Vagina (tissue), 2 donors: ENCODE data around the gene HEATR5A.

Experiments used
- POLR2A ChIP-seq, 2 donors: fragments of 450-650 bp; IDR thresholded peaks; one replicate each; pipeline ENCODE4 v1.6.1; 2017; ENCODE audit warnings: antibody characterized with exemption in 2 of 2, mild to moderate bottlenecking in 2 of 2, moderate library complexity in 2 of 2
- POLR2AphosphoS5 ChIP-seq, 2 donors: sonication (generic); formaldehyde crosslinking; IDR thresholded peaks; one replicate each; pipeline ENCODE4 v1.9.0; 2017; ENCODE audit warnings: antibody characterized with exemption in 2 of 2, mild to moderate bottlenecking in 2 of 2, low read depth in 1 of 2; ENCODE audit not compliant: insufficient read depth in 1 of 2
- TF ChIP-seq, protein P1 (sequence below), 3 experiments: fragments of 450-650 bp in 2 of 3; fragments of 200-600 bp in 1 of 3; sonication (generic) in 1 of 3; IDR thresholded peaks; one replicate each; pipeline ENCODE4 v1.5.1; 2017 to 2019; ENCODE audit warnings: antibody characterized with exemption in 3 of 3, mild to moderate bottlenecking in 2 of 3, moderate library complexity in 2 of 3

DNA sequence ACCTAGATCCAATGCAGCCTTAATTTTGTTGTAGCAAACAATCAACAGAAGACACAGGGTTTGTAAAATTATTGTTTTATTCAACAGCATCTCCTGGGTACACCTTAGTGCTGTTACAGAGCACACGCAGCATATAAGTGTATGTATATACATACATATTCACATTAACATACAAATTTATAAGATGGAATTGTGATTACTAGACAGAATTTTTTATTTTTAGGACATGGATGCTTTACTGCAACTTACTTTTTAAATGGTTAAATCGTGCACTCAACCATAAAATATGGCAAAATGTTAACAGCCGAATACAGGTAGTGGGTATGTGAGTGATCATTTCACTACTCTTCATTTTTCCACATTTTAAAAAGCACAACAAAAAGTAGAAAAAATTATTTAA, 16.6 kb downstream of the HEATR5A start:
- TF ChIP-seq, protein P1, sequence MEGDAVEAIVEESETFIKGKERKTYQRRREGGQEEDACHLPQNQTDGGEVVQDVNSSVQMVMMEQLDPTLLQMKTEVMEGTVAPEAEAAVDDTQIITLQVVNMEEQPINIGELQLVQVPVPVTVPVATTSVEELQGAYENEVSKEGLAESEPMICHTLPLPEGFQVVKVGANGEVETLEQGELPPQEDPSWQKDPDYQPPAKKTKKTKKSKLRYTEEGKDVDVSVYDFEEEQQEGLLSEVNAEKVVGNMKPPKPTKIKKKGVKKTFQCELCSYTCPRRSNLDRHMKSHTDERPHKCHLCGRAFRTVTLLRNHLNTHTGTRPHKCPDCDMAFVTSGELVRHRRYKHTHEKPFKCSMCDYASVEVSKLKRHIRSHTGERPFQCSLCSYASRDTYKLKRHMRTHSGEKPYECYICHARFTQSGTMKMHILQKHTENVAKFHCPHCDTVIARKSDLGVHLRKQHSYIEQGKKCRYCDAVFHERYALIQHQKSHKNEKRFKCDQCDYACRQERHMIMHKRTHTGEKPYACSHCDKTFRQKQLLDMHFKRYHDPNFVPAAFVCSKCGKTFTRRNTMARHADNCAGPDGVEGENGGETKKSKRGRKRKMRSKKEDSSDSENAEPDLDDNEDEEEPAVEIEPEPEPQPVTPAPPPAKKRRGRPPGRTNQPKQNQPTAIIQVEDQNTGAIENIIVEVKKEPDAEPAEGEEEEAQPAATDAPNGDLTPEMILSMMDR (IDR thresholded peaks at IDR 0.05), result no peak
- TF ChIP-seq POLR2AphosphoS5 (IDR thresholded peaks at IDR 0.05; ENCODE audit: insufficient read depth in 1 of 2, low read depth in 1 of 2) (no peak), POLR2A (IDR thresholded peaks at IDR 0.05) (no peak)
